ENCODE data around the gene ATOH8. TPM values are rescaled to one million over a fixed set of nuclear protein-coding genes. Genes with fewer than 3 reads are reported as not detected.

The ATOH8 gene
- total RNA-seq, 1 donor from 2014 or later, result 44.9 TPM

GRCh38 chr2:85803704-85804425, 50.1 kb downstream of the ATOH8 start:
- intact Hi-C loops (cut with DNase I), result no loop called here
- TF ChIP-seq CTCF (IDR thresholded peaks at IDR 0.05), result no peak
- no peaks in the 10 kb centered on the region for H3K36me3 ChIP-seq
- H3K4me1 ChIP-seq, result peaks cover 8% of the 10 kb centered on the region
- ATAC-seq (no peak), DNase-seq (no peak)
- peaks cover 3% of the 10 kb centered on the region for H3K9me3 ChIP-seq
- no peak overlapping the region for H3K27ac ChIP-seq
- no peak overlapping the region for H3K4me3 ChIP-seq
- no peaks in the 10 kb centered on the region for H3K27me3 ChIP-seq (ENCODE audit: low read depth)

GRCh38 chr2:85804583-85804982, 50.8 kb downstream of the ATOH8 start:
- H3K27ac ChIP-seq, result no peak overlapping the region
- TF ChIP-seq CTCF (IDR thresholded peaks at IDR 0.05), result peak; percentile 61
- H3K9me3 ChIP-seq, result peaks cover 3% of the 10 kb centered on the region
- intact Hi-C loops (cut with DNase I), result no loop called here
- no peak for DNase-seq
- ATAC-seq, result peak in 1 of 2 donors; percentile 40
- no peak overlapping the region for H3K4me3 ChIP-seq
- peaks cover 8% of the 10 kb centered on the region for H3K4me1 ChIP-seq
- no peaks in the 10 kb centered on the region for H3K36me3 ChIP-seq
- no peaks in the 10 kb centered on the region for H3K27me3 ChIP-seq (ENCODE audit: low read depth)

- Histone ChIP-seq H3K27ac (no peak overlapping the region), H3K4me1 (peaks cover 22% of the 10 kb centered on the region), H3K36me3 (no peaks in the 10 kb centered on the region), H3K4me3 (no peak overlapping the region), H3K27me3 (ENCODE audit: low read depth) (no peaks in the 10 kb centered on the region), H3K9me3 (no peaks in the 10 kb centered on the region)
- intact Hi-C loops (cut with DNase I), result no loop called here
- no peak for TF ChIP-seq CTCF (IDR thresholded peaks at IDR 0.05)
- no peak for DNase-seq
- ATAC-seq, result peak; percentile 68 to 73
Observed at GRCh38 chr2:85806358-85807118, 52.7 kb downstream of the ATOH8 start.

GRCh38 chr2:85807756-85808155, 54.0 kb downstream of the ATOH8 start:
- H3K4me3 ChIP-seq, result no peak overlapping the region
- no peaks in the 10 kb centered on the region for H3K27me3 ChIP-seq (ENCODE audit: low read depth)
- no peaks in the 10 kb centered on the region for H3K9me3 ChIP-seq
- H3K27ac ChIP-seq, result no peak overlapping the region
- intact Hi-C loops (cut with DNase I), result no loop called here
- peaks cover 26% of the 10 kb centered on the region for H3K4me1 ChIP-seq
- no peak for TF ChIP-seq CTCF (IDR thresholded peaks at IDR 0.05)
- DNase-seq (no peak), ATAC-seq (no peak)
- no peaks in the 10 kb centered on the region for H3K36me3 ChIP-seq

- no peaks in the 10 kb centered on the region for H3K27me3 ChIP-seq (ENCODE audit: low read depth)
- H3K9me3 ChIP-seq, result no peaks in the 10 kb centered on the region
- no peaks in the 10 kb centered on the region for H3K36me3 ChIP-seq
- peak overlapping the region; percentile 82 for H3K27ac ChIP-seq
- intact Hi-C loops (cut with DNase I), result loop anchor here (10.0 kb wide), 2 partner anchors 86 to 176 kb away; no protein-coding TSS in a partner anchor
- H3K4me1 ChIP-seq, result peaks cover 27% of the 10 kb centered on the region
- TF ChIP-seq CTCF (IDR thresholded peaks at IDR 0.05), result no peak
- peak overlapping the region; percentile 17 for H3K4me3 ChIP-seq
- ATAC-seq (peak; percentile 9 to 25), DNase-seq (no peak)
Observed at GRCh38 chr2:85810371-85811179, 56.8 kb downstream of the ATOH8 start.
